HFF-Myc (cell line): Measurements from ENCODE around the gene SLC16A10.

ENCODE experiments used
- DNase-seq: peaks from one replicate; pipeline ENCODE4 v3.0.0-alpha.2; 2011; ENCODE audit warnings: low read depth; ENCODE audit errors: extremely low read depth
- H3K4me3 ChIP-seq: replicated peaks from 2 replicates; pipeline ENCODE4 v1.5.1; 2011; ENCODE audit warnings: low read depth, mild to moderate bottlenecking, control low read depth, low read length
- CTCF ChIP-seq: IDR thresholded peaks from 2 replicates; pipeline ENCODE4 v1.5.1; 2012; ENCODE audit warnings: mild to moderate bottlenecking, low read depth, low read length, control low read depth; ENCODE audit errors: missing control alignments

Gene SLC16A10

GRCh38 chr6:111147440-111147839, 60.1 kb downstream of the SLC16A10 start:
- no peak for DNase-seq
- H3K4me3 ChIP-seq, result no peak overlapping the region
- no peak for TF ChIP-seq CTCF

- H3K4me3 ChIP-seq, result no peak overlapping the region
- DNase-seq, result no peak
- no peak for TF ChIP-seq CTCF
Observed at GRCh38 chr6:111148110-111148509, 60.8 kb downstream of the SLC16A10 start.

- no peak overlapping the region for H3K4me3 ChIP-seq
- no peak for DNase-seq
- TF ChIP-seq CTCF, result no peak
Observed at GRCh38 chr6:111150577-111150976, 63.3 kb downstream of the SLC16A10 start.

GRCh38 chr6:111154981-111155380, 67.7 kb downstream of the SLC16A10 start:
- TF ChIP-seq CTCF, result no peak
- DNase-seq, result no peak
- no peak overlapping the region for H3K4me3 ChIP-seq

- TF ChIP-seq CTCF, result no peak
- H3K4me3 ChIP-seq, result no peak overlapping the region
- no peak for DNase-seq
Observed at GRCh38 chr6:111157412-111157811, 70.1 kb downstream of the SLC16A10 start.

GRCh38 chr6:111159633-111160032, 72.3 kb downstream of the SLC16A10 start:
- TF ChIP-seq CTCF, result no peak
- H3K4me3 ChIP-seq, result no peak overlapping the region
- DNase-seq, result no peak

GRCh38 chr6:111161650-111162049, 74.3 kb downstream of the SLC16A10 start:
- H3K4me3 ChIP-seq, result no peak overlapping the region
- no peak for TF ChIP-seq CTCF
- DNase-seq, result no peak
